ENCODE data around the gene MYZAP. TPM values are rescaled to one million over a fixed set of nuclear protein-coding genes. Genes with fewer than 3 reads are reported as not detected.

The MYZAP gene
- total and polyA plus RNA-seq, 2 of the 8 experiments (the other 6 are each of a cell fraction or from before 2014, with no cell fraction given): 0.41 to 0.65 TPM

DNA sequence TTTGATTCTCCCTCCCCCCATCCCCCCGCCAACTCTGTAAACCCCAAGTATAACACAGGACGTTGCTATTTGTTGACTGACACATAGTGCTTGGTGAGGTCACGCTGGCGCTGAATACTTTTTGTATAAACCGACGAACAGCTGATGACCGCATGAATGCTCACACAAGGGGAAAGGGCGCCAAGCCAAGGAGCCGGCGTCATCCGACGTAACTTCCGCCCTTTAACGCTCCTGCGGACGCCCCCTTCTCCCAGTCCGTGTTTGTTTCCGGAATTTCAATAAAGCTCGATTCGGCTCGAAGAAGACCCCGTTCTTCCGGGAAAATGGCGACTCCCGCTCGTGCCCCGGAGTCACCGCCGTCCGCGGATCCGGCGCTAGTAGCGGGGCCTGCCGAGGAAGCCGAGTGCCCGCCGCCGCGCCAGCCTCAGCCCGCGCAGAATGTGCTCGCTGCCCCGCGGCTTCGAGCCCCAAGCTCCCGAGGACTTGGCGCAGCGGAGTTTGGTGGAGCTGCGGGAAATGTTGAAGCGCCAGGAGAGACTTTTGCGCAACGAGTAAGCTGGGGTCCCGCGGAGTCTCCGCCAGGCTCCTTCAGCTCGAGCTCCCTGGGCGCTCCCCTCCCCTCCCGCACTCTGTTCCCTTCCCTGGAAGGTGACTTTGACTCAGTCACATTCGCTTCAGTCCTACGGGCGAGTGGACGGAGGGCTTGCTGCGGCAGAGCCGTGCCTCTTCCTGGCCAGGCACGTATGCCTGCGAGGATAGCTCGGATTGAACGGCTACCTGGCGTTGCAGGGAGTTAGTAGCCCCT is 114.9 kb downstream of the MYZAP start, which contains the start of gene POLR2M (continued):
- TF ChIP-seq CHD7 (IDR thresholded peaks at IDR 0.05; ENCODE audit: insufficient replicate concordance, low read length) (no peak), RXRA (IDR thresholded peaks at IDR 0.05; ENCODE audit: insufficient read depth, low read depth, low read length) (no peak), SIN3A (conservative IDR thresholded peaks at IDR 0.05 in 1 of 2, IDR thresholded peaks at IDR 0.05 in 1 of 2; ENCODE audit: low read depth in 1 of 2, low read length in 2 of 2) (peak in 1 of 2 experiments; percentile 80; a peak in 2 of 4 replicates), SIRT6 (IDR thresholded peaks at IDR 0.05; ENCODE audit: low read length) (no peak), TEAD4 (IDR thresholded peaks at IDR 0.05; ENCODE audit: low read depth, low read length) (no peak), NANOG (IDR thresholded peaks at IDR 0.05; ENCODE audit: insufficient read depth, low read depth, low read length, poor library complexity, severe bottlenecking) (no peak), CBX8 (IDR thresholded peaks at IDR 0.05; ENCODE audit: borderline replicate concordance, low read depth, low read length) (no peak), BACH1 (IDR thresholded peaks at IDR 0.05; ENCODE audit: low read length) (no peak)
- TF ChIP-seq, protein P1, sequence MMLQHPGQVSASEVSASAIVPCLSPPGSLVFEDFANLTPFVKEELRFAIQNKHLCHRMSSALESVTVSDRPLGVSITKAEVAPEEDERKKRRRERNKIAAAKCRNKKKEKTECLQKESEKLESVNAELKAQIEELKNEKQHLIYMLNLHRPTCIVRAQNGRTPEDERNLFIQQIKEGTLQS (IDR thresholded peaks at IDR 0.05; ENCODE audit: insufficient read depth, low read depth, low read length): no peak

Measured in H1 (cell line).